Erythroblast (primary cell): ENCODE data around the gene ZNF385B.

Source experiments
- GATA1 ChIP-seq: IDR thresholded peaks from 2 replicates; pipeline ENCODE4 v1.6.1; 2011; ENCODE audit warnings: low read depth, mild to moderate bottlenecking, control low read depth, low read length, moderate library complexity
- POLR2A ChIP-seq: IDR thresholded peaks from 2 replicates; pipeline ENCODE4 v1.6.1; 2011; ENCODE audit warnings: mild to moderate bottlenecking, low read length

DNA sequence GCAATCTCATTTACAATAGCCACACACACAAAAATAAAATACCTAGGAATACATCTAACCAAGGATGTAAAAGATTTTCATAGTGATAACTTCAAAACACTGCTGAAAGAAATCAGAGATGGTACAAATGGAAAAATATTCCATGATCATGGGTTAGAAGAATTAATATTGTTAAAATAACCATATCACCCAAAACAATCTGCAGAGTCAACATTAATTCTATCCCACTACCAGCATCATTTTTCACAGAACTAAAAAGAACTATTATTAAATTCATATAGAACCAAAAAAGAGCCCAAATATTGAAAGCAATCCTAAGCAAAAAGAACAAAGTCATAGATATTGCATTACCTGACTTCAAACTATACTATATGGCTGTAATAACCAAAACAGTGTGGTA is 50.4 kb downstream of the ZNF385B start:
- TF ChIP-seq POLR2A = no peak
- TF ChIP-seq GATA1 = no peak
